ENCODE results near the gene FRMD4A. TPM values are rescaled to one million over a fixed set of nuclear protein-coding genes. Genes with fewer than 3 reads are reported as not detected.

Gene FRMD4A
- total RNA-seq, 2 donors from 2014 or later, result 18.9 to 46.1 TPM

DNA sequence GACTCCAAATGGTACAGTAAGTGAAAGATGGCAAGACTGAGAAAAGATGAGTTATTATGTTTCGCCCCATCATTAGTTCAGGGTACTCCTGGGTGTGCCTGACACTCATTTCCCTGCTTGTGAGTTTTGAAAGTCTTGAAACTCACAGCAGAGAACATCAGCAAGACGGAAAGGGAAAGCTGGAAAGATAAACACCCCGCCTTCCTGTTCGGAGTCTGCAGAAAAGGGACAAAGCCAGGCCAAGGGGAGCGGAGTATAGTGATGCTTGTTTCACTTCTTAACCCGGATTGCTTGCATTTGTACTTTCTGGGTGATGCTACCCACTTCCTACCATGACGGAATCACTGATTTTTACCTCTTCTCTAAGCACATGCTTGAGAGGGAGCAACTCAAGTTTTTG lies 294.5 kb downstream of the FRMD4A start:
- Histone ChIP-seq H3K36me3 (replicated peaks in 1 of 2; ENCODE audit: insufficient read depth in 1 of 2, low read depth in 2 of 2) (no peaks in the 10 kb centered on the region), H3K4me1 (peaks cover 13% of the 10 kb centered on the region), H3K27me3 (no peaks in the 10 kb centered on the region), H3K4me3 (no peak overlapping the region), H3K27ac (no peak overlapping the region), H3K9me3 (no peaks in the 10 kb centered on the region)
- DNase-seq (no peak), ATAC-seq (no peak)
- intact Hi-C loops (cut with DNase I), result no loop called here
- WGBS, 2 donors, result 83 to 84% methylated on average over 7 of the region's 7 CpGs
- no peak for TF ChIP-seq POLR2A (IDR thresholded peaks at IDR 0.05)
- TF ChIP-seq, protein P1, sequence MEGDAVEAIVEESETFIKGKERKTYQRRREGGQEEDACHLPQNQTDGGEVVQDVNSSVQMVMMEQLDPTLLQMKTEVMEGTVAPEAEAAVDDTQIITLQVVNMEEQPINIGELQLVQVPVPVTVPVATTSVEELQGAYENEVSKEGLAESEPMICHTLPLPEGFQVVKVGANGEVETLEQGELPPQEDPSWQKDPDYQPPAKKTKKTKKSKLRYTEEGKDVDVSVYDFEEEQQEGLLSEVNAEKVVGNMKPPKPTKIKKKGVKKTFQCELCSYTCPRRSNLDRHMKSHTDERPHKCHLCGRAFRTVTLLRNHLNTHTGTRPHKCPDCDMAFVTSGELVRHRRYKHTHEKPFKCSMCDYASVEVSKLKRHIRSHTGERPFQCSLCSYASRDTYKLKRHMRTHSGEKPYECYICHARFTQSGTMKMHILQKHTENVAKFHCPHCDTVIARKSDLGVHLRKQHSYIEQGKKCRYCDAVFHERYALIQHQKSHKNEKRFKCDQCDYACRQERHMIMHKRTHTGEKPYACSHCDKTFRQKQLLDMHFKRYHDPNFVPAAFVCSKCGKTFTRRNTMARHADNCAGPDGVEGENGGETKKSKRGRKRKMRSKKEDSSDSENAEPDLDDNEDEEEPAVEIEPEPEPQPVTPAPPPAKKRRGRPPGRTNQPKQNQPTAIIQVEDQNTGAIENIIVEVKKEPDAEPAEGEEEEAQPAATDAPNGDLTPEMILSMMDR (IDR thresholded peaks at IDR 0.05), result no peak

DNA sequence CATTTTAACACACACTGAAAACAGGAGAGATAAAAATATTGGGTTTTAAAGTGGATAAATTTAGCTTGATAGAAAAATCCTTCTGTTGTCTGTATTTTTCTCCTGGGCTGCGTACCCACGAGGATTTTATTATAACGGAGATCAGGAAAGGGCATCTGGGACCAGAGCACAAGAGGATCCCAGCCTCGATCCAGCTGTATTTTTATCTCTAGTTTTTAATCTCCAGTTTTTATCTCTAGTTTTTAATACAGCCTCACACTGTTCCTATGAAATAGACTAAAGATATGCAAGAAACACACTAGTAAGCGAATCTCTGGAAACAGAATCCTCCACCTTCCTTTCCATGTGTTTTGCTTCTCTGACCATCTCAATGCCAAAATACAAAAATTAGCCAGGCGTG lies 295.2 kb downstream of the FRMD4A start:
- Histone ChIP-seq H3K36me3 (replicated peaks in 1 of 2; ENCODE audit: insufficient read depth in 1 of 2, low read depth in 2 of 2) (no peaks in the 10 kb centered on the region), H3K4me1 (peaks cover 6% of the 10 kb centered on the region), H3K27me3 (no peaks in the 10 kb centered on the region), H3K4me3 (no peak overlapping the region), H3K9me3 (no peaks in the 10 kb centered on the region), H3K27ac (no peak overlapping the region)
- ATAC-seq, result no peak
- TF ChIP-seq POLR2A (IDR thresholded peaks at IDR 0.05), result no peak
- TF ChIP-seq, protein P1 (IDR thresholded peaks at IDR 0.05), result no peak
- no peak for DNase-seq
- intact Hi-C loops (cut with DNase I), result no loop called here
- 63 to 69% methylated on average over 6 of the region's 6 CpGs for WGBS, 2 donors

DNA sequence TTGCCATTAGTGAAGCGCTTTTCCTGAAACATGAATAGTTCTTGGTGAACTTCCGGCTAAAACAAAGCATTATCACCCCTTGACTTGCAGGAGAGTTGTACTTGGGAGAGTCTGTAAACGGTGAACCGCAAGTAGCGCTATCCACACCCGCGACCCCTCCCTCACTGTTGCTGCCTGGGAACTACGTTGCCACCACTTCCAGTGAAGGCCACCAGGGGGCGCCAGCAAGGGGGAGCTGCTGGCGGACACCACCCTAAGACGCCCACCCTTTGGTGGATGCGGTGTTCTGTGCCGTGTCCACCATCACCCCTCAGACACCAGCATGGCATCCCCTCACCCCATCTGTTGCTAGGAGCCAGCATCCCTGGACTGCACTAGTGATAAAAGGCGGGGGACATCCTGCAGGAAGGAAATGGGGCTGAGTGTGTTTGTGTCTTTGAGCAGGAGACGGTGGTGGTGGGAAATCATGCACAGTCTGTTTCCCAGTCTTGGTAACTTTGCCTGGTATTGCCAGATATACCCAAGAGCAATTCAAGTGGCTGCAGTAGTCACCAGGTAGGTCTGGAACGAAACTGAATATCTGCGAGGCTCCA lies 298.2 kb downstream of the FRMD4A start:
- Histone ChIP-seq H3K4me3 (no peak overlapping the region), H3K27ac (no peak overlapping the region), H3K36me3 (replicated peaks in 1 of 2; ENCODE audit: insufficient read depth in 1 of 2, low read depth in 2 of 2) (no peaks in the 10 kb centered on the region), H3K4me1 (no peaks in the 10 kb centered on the region), H3K9me3 (no peaks in the 10 kb centered on the region), H3K27me3 (no peaks in the 10 kb centered on the region)
- ATAC-seq (no peak), DNase-seq (peak in 1 of 4 donors; percentile 28)
- intact Hi-C loops (cut with DNase I), result no loop called here
- TF ChIP-seq, protein P1 (IDR thresholded peaks at IDR 0.05), result peak; percentile 20 to 50 (median 41)
- no peak for TF ChIP-seq POLR2A (IDR thresholded peaks at IDR 0.05)
- 46 to 70% methylated on average over 13 to 17 of the region's 17 CpGs for WGBS, 2 donors

DNA sequence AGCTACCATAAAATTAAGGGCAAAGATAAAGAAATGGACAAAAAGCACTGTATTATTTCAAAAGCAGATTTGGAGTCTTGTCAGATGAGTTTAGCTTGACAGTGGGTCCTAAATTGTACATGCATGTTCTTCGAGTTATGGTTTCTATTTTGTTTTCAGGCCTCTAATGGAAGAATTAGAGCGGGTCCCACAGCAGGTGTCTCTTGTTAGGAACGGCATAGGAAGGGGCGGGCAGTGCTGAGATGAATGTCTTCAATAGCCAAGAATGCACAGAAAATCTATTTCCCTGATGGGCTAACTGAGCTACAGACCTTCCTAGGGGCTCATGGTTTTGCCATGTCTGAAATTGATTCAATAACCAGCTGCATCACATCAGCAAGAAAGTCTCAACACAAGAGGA lies 304.4 kb downstream of the FRMD4A start:
- Histone ChIP-seq H3K27me3 (no peaks in the 10 kb centered on the region), H3K27ac (no peak overlapping the region), H3K9me3 (no peaks in the 10 kb centered on the region), H3K36me3 (replicated peaks in 1 of 2; ENCODE audit: insufficient read depth in 1 of 2, low read depth in 2 of 2) (no peaks in the 10 kb centered on the region), H3K4me1 (no peaks in the 10 kb centered on the region), H3K4me3 (no peak overlapping the region)
- intact Hi-C loops (cut with DNase I), result no loop called here
- 89 to 90% methylated on average over 4 of the region's 4 CpGs for WGBS, 2 donors
- DNase-seq (no peak), ATAC-seq (no peak)
- no peak for TF ChIP-seq POLR2A (IDR thresholded peaks at IDR 0.05)
- TF ChIP-seq, protein P1 (IDR thresholded peaks at IDR 0.05), result no peak
